Right ventricle myocardium superior (tissue), 1 donor: ENCODE results near the gene KRTAP9-3. TPM values are rescaled to one million over a fixed set of nuclear protein-coding genes. Genes with fewer than 3 reads are reported as not detected.
"Not testable (repeated sequence)": the region's sequence is repeated elsewhere in the genome, so short reads cannot be mapped to it uniquely, and the experiment has no call there.

Experiments
- ATAC-seq: fragments of 200-7000 bp; cut with Tn5 transposase; one replicate; pipeline ENCODE4 v1.9.1; 2020; ENCODE audit warnings: mild to moderate bottlenecking; ENCODE audit not compliant: poor library complexity
- DNase-seq: peaks from one replicate; pipeline ENCODE4 v3.0.0-alpha.2; 2020
- intact Hi-C: fragments of 100-400 bp; cut with DNase I; formaldehyde crosslinking; loops from one replicate; pipeline ENCODE4 v1.11.2; 2022
- long read RNA-seq: library from polyadenylated mRNA; unstranded; transcript quantifications from one replicate; pipeline ENCODE4 v2.0.0, GENCODE V29; 2021
- total RNA-seq: library from RNA; stranded (reverse); fragmentation: NEBNext Ultra II Directional; extraction: Animal tissue kit (Norgen Biotek cat#: 25700); gene quantifications from one replicate; pipeline ENCODE4 v1.2.1, GENCODE V29; 2021
- donor health status: DM: no; HTN: yes; CAD: no; lungs with severe emphysema.

Gene KRTAP9-3, protein sequence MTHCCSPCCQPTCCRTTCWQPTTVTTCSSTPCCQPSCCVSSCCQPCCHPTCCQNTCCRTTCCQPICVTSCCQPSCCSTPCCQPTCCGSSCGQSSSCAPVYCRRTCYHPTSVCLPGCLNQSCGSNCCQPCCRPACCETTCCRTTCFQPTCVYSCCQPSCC
- total RNA-seq = not detected
- long read RNA-seq = 0 reads

DNA sequence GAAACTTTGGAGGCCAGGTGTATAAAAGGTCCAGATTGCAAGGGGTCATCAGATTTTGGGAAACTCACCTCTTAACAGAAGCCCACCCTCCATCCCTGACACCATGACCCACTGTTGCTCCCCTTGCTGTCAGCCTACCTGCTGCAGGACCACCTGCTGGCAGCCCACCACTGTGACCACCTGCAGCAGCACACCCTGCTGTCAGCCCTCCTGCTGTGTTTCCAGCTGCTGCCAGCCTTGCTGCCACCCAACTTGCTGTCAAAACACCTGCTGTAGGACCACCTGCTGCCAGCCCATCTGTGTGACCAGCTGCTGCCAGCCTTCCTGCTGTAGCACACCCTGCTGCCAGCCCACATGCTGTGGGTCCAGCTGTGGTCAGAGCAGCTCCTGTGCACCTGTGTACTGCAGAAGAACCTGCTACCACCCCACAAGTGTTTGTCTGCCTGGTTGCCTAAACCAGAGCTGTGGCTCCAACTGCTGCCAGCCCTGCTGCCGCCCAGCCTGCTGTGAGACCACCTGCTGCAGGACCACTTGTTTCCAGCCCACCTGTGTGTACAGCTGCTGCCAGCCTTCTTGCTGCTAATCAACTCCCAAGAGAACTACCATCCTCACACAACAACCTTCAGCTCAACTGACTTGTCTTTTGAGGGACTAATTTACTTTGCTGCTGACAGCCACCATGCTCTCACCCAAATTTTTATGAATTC is at the start of gene KRTAP9-3:
TSS of gene KRTAP9-3 (plus strand) at position 51 of the 707 bp plus-strand sequence. CDS start at position 104, 53 bp downstream.
- DNase-seq, intact Hi-C loops, ATAC-seq: not testable (repeated sequence)

GRCh38 chr17:41184480-41184961 is 47.7 kb upstream of the KRTAP9-3 start, which contains the start of gene KRTAP4-1:
Gene KRTAP4-1 (minus strand): TSS chr17:41184911. CDS start chr17:41184854, 57 bp downstream.
- intact Hi-C loops = no loop called here
- no peak for DNase-seq
- no peak for ATAC-seq

GRCh38 chr17:41185001-41185400 is 47.2 kb upstream of the KRTAP9-3 start:
- intact Hi-C loops = no loop called here

DNA sequence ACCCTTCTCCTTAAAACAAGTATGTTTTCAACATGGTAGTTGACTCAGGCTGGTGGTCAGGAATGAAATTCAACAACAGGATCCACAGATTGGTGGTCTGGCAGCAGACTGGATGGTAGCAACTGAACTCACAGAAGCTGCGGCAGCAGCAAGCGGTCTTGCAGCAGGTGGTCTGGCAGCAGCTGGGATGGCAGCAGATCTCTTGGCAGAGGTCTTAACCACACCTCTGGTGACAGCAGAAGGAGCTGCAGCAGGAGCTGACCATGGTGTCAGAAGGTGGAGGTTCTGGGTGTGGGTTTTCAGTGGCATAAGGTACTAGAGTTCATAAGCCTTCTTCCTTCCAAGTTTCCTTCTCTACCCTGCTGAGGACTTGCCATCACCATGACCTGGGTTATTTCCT is 45.4 kb upstream of the KRTAP9-3 start:
- DNase-seq (no peak), ATAC-seq (no peak)
- intact Hi-C loops = no loop called here

More at GRCh38 chr17:41185001-41185400, 47.2 kb upstream of the KRTAP9-3 start:
- DNase-seq = no peak
- no peak for ATAC-seq

DNA sequence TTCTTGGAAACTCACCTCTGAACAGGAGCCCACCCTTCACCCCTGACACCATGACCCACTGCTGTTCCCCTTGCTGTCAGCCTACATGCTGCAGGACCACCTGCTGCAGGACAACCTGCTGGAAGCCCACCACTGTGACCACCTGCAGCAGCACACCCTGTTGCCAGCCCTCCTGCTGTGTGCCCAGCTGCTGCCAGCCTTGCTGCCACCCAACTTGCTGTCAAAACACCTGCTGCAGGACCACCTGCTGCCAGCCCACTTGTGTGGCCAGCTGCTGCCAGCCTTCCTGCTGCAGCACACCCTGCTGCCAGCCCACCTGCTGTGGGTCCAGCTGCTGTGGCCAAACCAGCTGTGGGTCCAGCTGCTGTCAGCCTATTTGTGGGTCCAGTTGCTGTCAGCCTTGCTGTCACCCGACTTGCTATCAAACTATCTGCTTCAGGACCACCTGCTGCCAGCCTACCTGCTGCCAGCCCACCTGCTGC is 42.4 kb upstream of the KRTAP9-3 start, which contains the start of gene KRTAP9-1:
TSS of gene KRTAP9-1 (plus strand) at position 51 of the 482 bp plus-strand sequence. CDS start at position 51, 0 bp downstream.
- DNase-seq, ATAC-seq, intact Hi-C loops: not testable (repeated sequence)

- DNase-seq (no peak), ATAC-seq (no peak)
- intact Hi-C loops = no loop called here
Observed at GRCh38 chr17:41190328-41190727, 41.9 kb upstream of the KRTAP9-3 start.

DNA sequence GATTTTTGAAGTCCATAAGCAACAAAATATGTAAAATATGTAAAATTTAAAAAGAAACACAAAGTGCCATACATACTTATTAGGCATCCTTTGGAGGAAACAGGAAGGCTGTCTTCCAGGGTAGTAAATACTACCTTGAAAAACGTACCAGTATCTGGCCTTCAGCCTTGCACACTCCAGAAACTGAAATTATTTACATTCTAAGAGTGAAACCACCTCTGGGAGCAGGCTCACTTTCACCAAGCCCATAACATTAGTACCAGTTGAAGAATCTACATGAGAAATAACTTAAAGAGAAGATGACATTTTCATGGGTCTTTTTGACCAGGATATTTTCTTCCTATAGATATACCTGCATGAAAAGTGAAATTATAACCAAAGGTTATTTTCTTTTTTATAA is 36.2 kb upstream of the KRTAP9-3 start:
- intact Hi-C loops = no loop called here
- DNase-seq (no peak), ATAC-seq (no peak)

DNA sequence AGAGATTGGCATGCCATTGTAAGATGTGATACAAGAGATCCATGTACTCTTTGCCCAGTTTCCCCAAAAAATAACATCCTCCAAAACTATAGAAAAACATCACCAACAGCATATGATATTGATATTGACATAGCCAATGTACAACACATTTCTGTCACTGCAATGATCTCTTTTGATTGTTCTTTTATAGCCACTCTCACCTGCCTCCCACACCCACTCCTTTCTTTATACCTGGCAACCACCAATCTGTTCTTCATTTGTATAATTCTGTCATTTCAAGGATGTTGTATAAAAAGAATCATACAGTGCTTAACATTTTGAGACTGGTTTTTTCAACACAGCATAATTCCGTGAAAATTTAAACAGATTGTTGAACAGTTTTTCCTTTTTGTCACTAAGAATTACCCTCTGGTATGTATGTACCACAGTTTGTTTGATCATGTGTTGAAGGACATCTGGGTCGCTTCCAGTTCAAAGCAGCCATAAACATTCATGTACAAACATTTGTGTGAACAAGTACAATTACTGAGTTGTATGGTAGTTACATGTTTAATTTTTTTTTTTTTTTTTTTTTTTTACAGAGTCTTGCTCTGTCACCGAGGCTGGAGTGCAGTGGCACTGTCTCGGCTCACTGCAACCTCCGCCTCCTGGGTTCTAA is 32.7 kb upstream of the KRTAP9-3 start:
- DNase-seq = no peak
- no peak for ATAC-seq
- intact Hi-C loops = no loop called here

DNA sequence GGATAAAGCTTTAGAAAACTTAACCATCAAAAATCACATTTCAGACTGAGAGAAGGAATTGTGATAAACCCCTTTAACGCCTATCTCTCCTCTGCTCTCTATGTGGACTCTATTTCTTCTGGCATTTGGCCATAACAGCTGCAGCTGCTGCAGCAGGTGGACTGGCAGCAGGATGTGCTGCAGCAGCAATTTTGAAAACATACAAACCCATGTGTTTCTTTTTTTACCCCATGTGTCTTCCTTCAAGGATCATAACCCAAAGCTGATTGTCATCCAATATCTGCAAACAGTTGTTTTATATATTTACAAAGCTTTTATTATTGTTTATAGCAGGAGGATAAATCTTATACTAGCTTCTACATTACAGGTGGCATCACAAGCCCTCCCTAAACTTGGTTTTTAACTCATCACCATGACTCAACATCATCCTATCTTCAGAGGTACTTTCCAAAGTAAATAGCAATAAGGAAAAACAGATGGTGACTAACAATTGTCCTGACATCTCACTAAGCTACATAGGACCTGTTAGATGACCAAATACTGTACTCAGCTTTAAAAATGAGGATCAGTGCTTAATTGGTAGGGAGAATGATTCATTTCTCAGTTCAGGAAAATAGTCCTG is 20.3 kb upstream of the KRTAP9-3 start:
- no peak for ATAC-seq
- no peak for DNase-seq
- intact Hi-C loops = no loop called here

DNA sequence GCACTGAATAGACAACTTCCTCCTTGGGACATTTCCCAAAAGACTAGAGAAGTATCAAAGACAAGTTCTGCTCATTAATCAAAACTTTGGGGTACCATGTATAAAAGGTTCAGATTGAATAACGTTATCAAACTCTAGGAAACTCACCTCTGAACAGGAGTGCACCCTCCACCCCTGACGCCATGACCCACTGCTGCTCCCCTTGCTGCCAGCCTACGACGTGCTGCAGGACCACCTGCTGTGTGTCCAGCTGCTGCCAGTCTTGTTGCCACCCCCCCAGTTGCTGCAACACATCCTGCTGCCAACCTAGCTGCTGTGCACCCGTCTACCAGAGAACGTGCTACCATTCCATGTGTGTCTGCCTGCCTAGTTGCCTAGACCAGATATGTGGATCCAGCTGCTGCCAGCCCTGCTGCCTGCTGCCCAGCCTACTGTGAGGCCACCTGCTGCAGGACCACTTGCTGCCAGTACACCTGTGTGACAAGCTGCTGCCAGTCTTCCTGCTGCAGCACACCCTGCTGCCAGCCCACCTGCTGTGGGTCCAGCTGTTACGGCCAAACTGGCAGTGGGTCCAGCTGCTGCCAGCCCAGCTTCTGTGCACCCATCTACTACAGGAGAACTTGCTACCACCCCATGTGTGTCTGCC is 19.6 kb upstream of the KRTAP9-3 start:
- intact Hi-C loops = no loop called here
- ATAC-seq (no peak), DNase-seq (no peak)

- ATAC-seq (no peak), DNase-seq (no peak)
- intact Hi-C loops = no loop called here
Observed at GRCh38 chr17:41215681-41216080, 16.6 kb upstream of the KRTAP9-3 start.

GRCh38 chr17:41223821-41224220 is 8.4 kb upstream of the KRTAP9-3 start:
- no peak for DNase-seq
- ATAC-seq = no peak
- intact Hi-C loops = no loop called here

GRCh38 chr17:41226051-41226450 is 6.2 kb upstream of the KRTAP9-3 start:
- no peak for DNase-seq
- intact Hi-C loops = no loop called here
- ATAC-seq = no peak

DNA sequence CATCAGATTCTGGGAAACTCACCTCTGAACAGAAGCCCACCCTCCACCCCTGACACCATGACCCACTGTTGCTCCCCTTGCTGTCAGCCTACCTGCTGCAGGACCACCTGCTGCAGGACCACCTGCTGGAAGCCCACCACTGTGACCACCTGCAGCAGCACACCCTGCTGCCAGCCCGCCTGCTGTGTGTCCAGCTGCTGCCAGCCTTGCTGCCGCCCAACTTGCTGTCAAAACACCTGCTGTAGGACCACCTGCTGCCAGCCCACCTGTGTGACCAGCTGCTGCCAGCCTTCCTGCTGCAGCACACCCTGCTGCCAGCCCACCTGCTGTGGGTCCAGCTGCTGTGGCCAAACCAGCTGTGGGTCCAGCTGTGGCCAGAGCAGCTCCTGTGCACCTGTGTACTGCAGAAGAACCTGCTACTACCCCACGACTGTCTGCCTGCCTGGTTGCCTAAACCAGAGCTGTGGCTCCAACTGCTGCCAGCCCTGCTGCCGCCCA is 5.6 kb upstream of the KRTAP9-3 start, which contains the start of gene KRTAP9-2:
TSS of gene KRTAP9-2 (plus strand) at position 51 of the 498 bp plus-strand sequence. CDS start at position 58, 7 bp downstream.
- not testable (repeated sequence) for ATAC-seq, DNase-seq

DNA sequence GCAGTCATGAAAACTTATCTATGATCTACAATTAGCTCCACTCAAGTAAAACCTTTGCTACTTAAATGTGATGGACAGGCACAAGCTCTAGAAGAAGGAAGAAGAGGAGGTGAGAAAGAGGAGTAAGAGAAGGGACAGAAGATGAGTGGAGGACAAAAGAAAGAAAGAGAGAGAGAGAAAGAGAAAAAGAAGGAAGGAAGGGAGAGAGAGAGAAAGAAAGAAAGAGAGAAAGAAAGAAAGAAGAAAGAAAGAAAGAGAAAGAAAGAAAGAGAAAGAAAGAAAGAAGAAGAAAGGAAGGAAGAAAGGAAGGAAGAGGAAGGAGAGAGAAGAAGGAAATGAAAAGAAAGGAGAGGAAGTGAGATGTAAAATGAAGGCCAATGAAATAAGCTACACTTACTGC is 2.2 kb upstream of the KRTAP9-3 start:
- ATAC-seq = no peak
- DNase-seq = no peak
- intact Hi-C loops = no loop called here

More for the DNA sequence above, 5.6 kb upstream of the KRTAP9-3 start, which contains the start of gene KRTAP9-2:
- intact Hi-C loops = not testable (repeated sequence)

- ATAC-seq (no peak), DNase-seq (no peak)
- intact Hi-C loops = no loop called here
Observed at GRCh38 chr17:41231731-41232130, 518 bp upstream of the KRTAP9-3 start.

DNA sequence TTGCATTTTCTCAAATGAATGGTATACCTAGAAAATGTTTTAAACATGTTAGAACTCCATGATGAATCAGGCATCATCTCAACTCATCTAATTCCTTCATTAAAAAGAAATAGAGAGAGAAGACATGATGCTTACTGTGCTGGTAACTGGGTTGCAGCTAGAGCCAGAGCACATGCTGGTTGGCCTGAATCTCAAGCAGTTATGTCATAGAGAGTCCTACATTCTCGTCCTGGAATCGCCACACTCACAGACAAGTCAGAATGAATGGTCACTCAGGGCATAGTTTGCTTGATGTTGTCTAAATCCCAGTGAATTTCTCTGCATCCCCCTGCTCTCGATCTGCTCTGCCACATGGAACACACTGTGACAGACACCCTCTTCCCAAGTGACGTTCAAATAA is 4.9 kb downstream of the KRTAP9-3 start:
- intact Hi-C loops, DNase-seq, ATAC-seq: not testable (repeated sequence)

DNA sequence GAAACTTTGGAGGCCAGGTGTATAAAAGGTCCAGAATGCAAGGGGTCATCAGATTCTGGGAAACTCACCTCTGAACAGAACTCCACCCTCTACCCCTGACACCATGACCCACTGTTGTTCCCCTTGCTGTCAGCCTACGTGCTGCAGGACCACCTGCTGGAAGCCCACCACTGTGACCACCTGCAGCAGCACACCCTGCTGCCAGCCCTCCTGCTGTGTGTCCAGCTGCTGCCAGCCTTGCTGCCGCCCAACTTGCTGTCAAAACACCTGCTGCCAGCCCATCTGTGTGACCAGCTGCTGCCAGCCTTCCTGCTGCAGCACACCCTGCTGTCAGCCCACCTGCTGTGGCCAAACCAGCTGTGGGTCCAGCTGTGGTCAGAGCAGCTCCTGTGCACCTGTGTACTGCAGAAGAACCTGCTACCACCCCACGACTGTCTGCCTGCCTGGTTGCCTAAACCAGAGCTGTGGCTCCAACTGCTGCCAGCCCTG is 5.7 kb downstream of the KRTAP9-3 start, which contains the start of gene KRTAP9-8:
TSS of gene KRTAP9-8 (plus strand) at position 51 of the 489 bp plus-strand sequence. CDS start at position 104, 53 bp downstream.
- ATAC-seq, DNase-seq, intact Hi-C loops: not testable (repeated sequence)
